Gastrocnemius medialis (tissue), 4 donors: ENCODE data around the gene ZNF791. TPM values are rescaled to one million over a fixed set of nuclear protein-coding genes. Genes with fewer than 3 reads are reported as not detected.

Source experiments
- ATAC-seq, 2 donors: fragments of 150-250 bp; one replicate each; pipeline ENCODE4 v1.9.1; 2016
- DNase-seq, 2 donors: peaks; one replicate each; pipeline ENCODE4 v3.0.0-alpha.2; 2019
- H3K27ac ChIP-seq, 4 donors: fragments of 200-600 bp; sonication (generic); 1 replicate in 1 of 4; 2 replicates in 3 of 4; pipeline ENCODE4 v1.5.1; 2016 to 2018; ENCODE audit warnings: mild to moderate bottlenecking in 2 of 4, moderate library complexity in 1 of 4
- H3K27me3 ChIP-seq, 3 donors: fragments of 200-600 bp; sonication (generic) in 2 of 3; 1 replicate in 1 of 3; 2 replicates in 2 of 3; pipeline versions ENCODE4 v1.5.1 to v1.6.0; 2016 to 2019; ENCODE audit warnings: mild to moderate bottlenecking in 1 of 3, moderate library complexity in 1 of 3
- H3K36me3 ChIP-seq, 2 donors: fragments of 200-600 bp; sonication (generic) in 1 of 2; one replicate each; pipeline ENCODE4 v1.5.1; 2017 to 2018
- H3K4me1 ChIP-seq, 2 donors: fragments of 200-600 bp; sonication (generic) in 1 of 2; one replicate each; pipeline ENCODE4 v1.5.1; 2016 to 2017; ENCODE audit warnings: mild to moderate bottlenecking in 2 of 2
- H3K4me3 ChIP-seq, 4 donors: fragments of 200-600 bp; sonication (generic) in 3 of 4; 1 replicate in 1 of 4; 2 replicates in 3 of 4; pipeline ENCODE4 v1.5.1; 2016 to 2019; ENCODE audit warnings: mild to moderate bottlenecking in 2 of 4
- H3K9me3 ChIP-seq, 3 donors: fragments of 200-600 bp; sonication (generic) in 2 of 3; 1 replicate in 1 of 3; 2 replicates in 2 of 3; pipeline ENCODE4 v1.5.1; 2016 to 2019
- CTCF ChIP-seq, 5 experiments: fragments of 450-650 bp in 3 of 5; fragments of 200-600 bp in 2 of 5; sonication (generic) in 2 of 5; IDR thresholded peaks in 4 of 5; conservative IDR thresholded peaks in 1 of 5; 1 replicate in 4 of 5; 2 replicates in 1 of 5; pipeline ENCODE4 v1.5.1; 2016 to 2019; ENCODE audit warnings: antibody characterized with exemption in 5 of 5, mild to moderate bottlenecking in 3 of 5, moderate library complexity in 3 of 5
- POLR2A ChIP-seq, 2 donors: fragments of 450-650 bp; IDR thresholded peaks; one replicate each; pipeline ENCODE4 v1.6.1; 2017; ENCODE audit warnings: antibody characterized with exemption in 2 of 2, mild to moderate bottlenecking in 2 of 2, moderate library complexity in 2 of 2
- in situ Hi-C, 4 donors: fragments of 200-750 bp; cut with MboI; loops; one replicate each; pipeline versions ENCODE4 v1.15.0 to v1.8.0; 2017; ENCODE audit warnings: low sequenced_read_pairs in 4 of 4
- intact Hi-C: fragments of 100-400 bp; cut with DNase I; formaldehyde crosslinking; loops from one replicate; pipeline ENCODE4 v1.15.1; 2023; ENCODE audit warnings: low total_unique reads
- total RNA-seq, 4 donors: library from RNA; depleted of rRNA; stranded (reverse); fragments of >200 nt; gene quantifications; one replicate each; pipeline versions ENCODE4 v1.1.0 to v1.2.3, GENCODE V29; 2016

Gene ZNF791
- total RNA-seq, 4 donors from 2014 or later = 7.6 to 10.9 (median 8.8) TPM

DNA sequence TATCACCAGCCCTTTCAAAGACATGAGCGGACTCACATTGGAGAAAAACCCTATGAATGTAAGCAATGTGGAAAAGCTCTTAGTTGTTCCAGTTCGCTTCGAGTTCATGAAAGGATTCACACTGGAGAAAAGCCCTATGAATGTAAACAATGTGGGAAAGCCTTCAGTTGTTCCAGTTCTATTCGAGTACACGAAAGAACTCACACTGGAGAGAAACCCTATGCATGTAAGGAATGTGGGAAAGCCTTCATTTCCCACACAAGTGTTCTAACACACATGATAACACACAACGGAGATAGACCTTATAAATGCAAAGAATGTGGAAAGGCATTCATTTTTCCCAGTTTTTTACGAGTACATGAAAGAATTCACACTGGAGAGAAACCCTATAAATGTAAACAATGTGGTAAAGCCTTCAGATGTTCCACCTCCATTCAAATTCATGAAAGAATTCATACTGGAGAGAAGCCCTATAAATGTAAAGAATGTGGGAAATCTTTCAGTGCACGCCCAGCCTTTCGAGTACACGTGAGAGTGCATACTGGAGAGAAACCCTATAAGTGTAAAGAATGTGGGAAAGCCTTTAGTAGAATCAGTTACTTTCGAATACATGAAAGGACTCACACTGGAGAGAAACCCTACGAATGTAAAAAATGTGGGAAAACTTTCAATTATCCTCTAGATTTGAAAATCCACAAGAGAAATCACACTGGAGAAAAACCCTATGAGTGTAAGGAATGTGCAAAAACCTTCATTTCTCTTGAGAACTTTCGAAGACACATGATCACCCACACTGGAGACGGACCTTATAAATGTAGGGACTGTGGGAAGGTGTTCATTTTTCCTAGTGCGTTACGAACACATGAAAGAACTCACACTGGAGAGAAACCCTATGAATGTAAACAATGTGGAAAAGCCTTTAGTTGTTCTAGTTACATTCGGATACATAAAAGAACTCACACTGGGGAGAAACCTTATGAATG lies 17.6 kb downstream of the ZNF791 start:
- no peak for TF ChIP-seq CTCF (IDR thresholded peaks at IDR 0.05 in 4 of 5, conservative IDR thresholded peaks at IDR 0.05 in 1 of 5)
- TF ChIP-seq POLR2A (IDR thresholded peaks at IDR 0.05) = no peak
- no peak for ATAC-seq
- no peak overlapping the region for H3K4me3 ChIP-seq

DNA sequence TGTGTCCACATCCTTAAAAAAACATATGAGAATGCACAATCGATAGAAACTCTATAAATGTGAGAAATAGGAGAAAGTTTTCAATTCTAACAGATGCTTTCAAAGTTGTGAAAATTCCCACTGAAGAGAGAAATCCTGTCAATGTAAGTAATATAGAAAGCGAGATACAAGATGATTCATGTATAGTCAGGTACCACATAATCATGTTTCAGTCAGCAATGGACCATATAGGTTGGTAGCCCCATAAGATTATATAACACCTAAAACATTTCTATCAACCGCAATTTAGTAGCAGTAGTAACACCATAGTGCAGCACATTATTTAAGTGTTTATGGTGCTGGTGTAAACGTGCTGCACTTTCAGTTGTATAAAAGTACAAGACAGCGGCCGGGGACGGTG lies 18.5 kb downstream of the ZNF791 start:
- no peak for DNase-seq
- Histone ChIP-seq H3K27ac (no peak overlapping the region), H3K4me1 (no peaks in the 10 kb centered on the region), H3K36me3 (peaks cover 31 to 66% of the 10 kb centered on the region in 2 donors), H3K4me3 (no peak overlapping the region), H3K27me3 (no peaks in the 10 kb centered on the region), H3K9me3 (peaks cover 0 to 28% (median 0%) of the 10 kb centered on the region in 3 donors)
- ATAC-seq = no peak
- TF ChIP-seq CTCF (IDR thresholded peaks at IDR 0.05 in 4 of 5, conservative IDR thresholded peaks at IDR 0.05 in 1 of 5) (no peak), POLR2A (IDR thresholded peaks at IDR 0.05) (no peak)
- in situ Hi-C loops = no loop called here
- intact Hi-C loops = no loop called here

More for the DNA sequence above, 17.6 kb downstream of the ZNF791 start:
- Histone ChIP-seq H3K4me1 (no peaks in the 10 kb centered on the region), H3K36me3 (peaks cover 33 to 73% of the 10 kb centered on the region in 2 donors), H3K27me3 (no peaks in the 10 kb centered on the region), H3K9me3 (peaks cover 0 to 28% (median 0%) of the 10 kb centered on the region in 3 donors), H3K27ac (no peak overlapping the region)
- no peak for DNase-seq
- intact Hi-C loops = no loop called here
- in situ Hi-C loops = no loop called here

GRCh38 chr19:12636631-12637030 lies 25.9 kb downstream of the ZNF791 start:
- no peak for DNase-seq

DNA sequence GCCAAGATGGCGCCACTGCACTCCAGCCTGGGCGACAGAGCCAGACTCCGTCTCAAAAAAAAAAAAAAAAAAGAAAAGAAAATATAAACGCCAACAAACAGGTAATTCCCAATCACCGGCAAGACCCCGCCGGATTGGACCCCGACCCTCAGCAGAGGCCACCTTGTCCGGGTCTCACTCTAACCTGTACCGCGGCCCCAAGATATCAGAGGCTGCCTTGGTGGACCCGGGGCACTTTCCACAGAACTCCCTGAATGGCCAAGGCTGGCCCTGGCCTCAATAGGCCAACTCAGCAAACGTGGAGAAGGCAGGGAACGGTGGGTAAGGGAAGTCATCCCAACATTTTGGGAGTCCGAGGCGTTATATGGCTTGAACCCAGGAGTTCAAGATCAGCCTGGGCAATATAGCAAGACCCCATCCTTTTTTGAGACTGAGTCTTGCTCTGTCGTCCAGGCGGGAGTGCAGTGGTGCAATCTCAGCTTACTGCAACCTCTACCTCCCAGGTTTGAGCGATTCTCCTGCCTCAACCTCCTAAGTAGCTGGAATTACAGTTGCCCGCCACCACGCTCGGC lies 28.0 kb downstream of the ZNF791 start:
- ATAC-seq = no peak
- peaks cover 2 to 5% of the 10 kb centered on the region in 2 donors for H3K4me1 ChIP-seq
- in situ Hi-C loops (no loop called here), intact Hi-C loops (no loop called here)
- H3K4me3 ChIP-seq = no peak overlapping the region
- H3K9me3 ChIP-seq = no peaks in the 10 kb centered on the region
- no peak overlapping the region for H3K27ac ChIP-seq
- H3K27me3 ChIP-seq = no peaks in the 10 kb centered on the region
- no peaks in the 10 kb centered on the region for H3K36me3 ChIP-seq
- TF ChIP-seq CTCF (IDR thresholded peaks at IDR 0.05 in 4 of 5, conservative IDR thresholded peaks at IDR 0.05 in 1 of 5) = no peak
- no peak for TF ChIP-seq POLR2A (IDR thresholded peaks at IDR 0.05)
- DNase-seq = no peak

More at GRCh38 chr19:12636631-12637030, 25.9 kb downstream of the ZNF791 start:
- no peak for ATAC-seq
- Histone ChIP-seq H3K9me3 (no peaks in the 10 kb centered on the region), H3K4me1 (peaks cover 2 to 5% of the 10 kb centered on the region in 2 donors), H3K4me3 (no peak overlapping the region), H3K36me3 (peaks cover 0 to 4% of the 10 kb centered on the region in 2 donors), H3K27me3 (no peaks in the 10 kb centered on the region), H3K27ac (no peak overlapping the region)
- in situ Hi-C loops (no loop called here), intact Hi-C loops (no loop called here)
- TF ChIP-seq CTCF (IDR thresholded peaks at IDR 0.05 in 4 of 5, conservative IDR thresholded peaks at IDR 0.05 in 1 of 5) (no peak), POLR2A (IDR thresholded peaks at IDR 0.05) (no peak)
